T-helper 2 cell treated with Interferon-gamma antibody and Interleukin-4, amounts not matched to agents 5 μg/mL and 100 μg/mL, for 36 hours (primary cell): ENCODE data around the gene RPP25.
A peak's percentile ranks its signal among the peaks of the same experiment; 100 is the strongest.

Source experiments
- DNase-seq: peaks from one replicate; pipeline ENCODE4 v3.0.0; 2021; ENCODE audit warnings: low spot score
- H3K27ac Mint-ChIP-seq: one replicate; pipeline ENCODE4 v1.8.0; 2021; ENCODE audit warnings: mild to moderate bottlenecking, mixed read lengths
- H3K27me3 Mint-ChIP-seq: one replicate; pipeline ENCODE4 v1.8.0; 2021; ENCODE audit warnings: low read depth, mixed read lengths
- H3K36me3 Mint-ChIP-seq: one replicate; pipeline ENCODE4 v1.8.0; 2021; ENCODE audit warnings: low read depth, mixed read lengths
- H3K4me1 Mint-ChIP-seq: one replicate; pipeline ENCODE4 v1.8.0; 2021; ENCODE audit warnings: low read depth, mixed read lengths
- H3K4me3 Mint-ChIP-seq: one replicate; pipeline ENCODE4 v1.8.0; 2022; ENCODE audit warnings: mild to moderate bottlenecking, moderate library complexity, mixed read lengths
- H3K9me3 Mint-ChIP-seq: one replicate; pipeline ENCODE4 v1.8.0; 2021; ENCODE audit warnings: mixed read lengths

RPP25 gene

GRCh38 chr15:74982183-74982582 is 25.6 kb upstream of the RPP25 start:
- H3K36me3 Mint-ChIP-seq = no peaks in the 10 kb centered on the region

DNA sequence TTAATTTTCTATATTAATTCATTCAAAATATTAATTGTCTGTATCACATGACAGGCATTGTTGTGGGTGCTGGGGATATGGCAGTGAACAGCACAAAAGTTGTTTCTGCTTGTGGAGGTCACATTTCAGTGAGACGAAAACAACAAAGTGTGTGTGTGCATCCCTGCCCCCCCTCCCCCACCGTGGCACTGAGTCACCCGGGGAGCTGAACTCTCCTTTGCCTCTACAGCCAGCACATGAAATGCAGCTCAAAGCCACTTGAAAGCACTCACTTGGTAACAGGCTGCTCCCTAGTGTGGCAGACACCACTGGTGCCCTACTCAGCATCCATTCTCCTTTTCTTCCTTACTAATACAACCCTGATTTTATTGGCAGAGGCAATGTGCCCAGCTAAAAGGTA is 21.9 kb upstream of the RPP25 start:
- no peaks in the 10 kb centered on the region for H3K36me3 Mint-ChIP-seq
- H3K27ac Mint-ChIP-seq = no peak overlapping the region
- no peaks in the 10 kb centered on the region for H3K9me3 Mint-ChIP-seq
- H3K4me3 Mint-ChIP-seq = no peak overlapping the region
- H3K27me3 Mint-ChIP-seq = peaks cover 2% of the 10 kb centered on the region
- DNase-seq = no peak
- peaks cover 5% of the 10 kb centered on the region for H3K4me1 Mint-ChIP-seq

More at GRCh38 chr15:74982183-74982582, 25.6 kb upstream of the RPP25 start:
- H3K4me3 Mint-ChIP-seq = no peak overlapping the region
- H3K27me3 Mint-ChIP-seq = no peaks in the 10 kb centered on the region
- H3K27ac Mint-ChIP-seq = no peak overlapping the region
- H3K4me1 Mint-ChIP-seq = peaks cover 10% of the 10 kb centered on the region
- DNase-seq = no peak
- H3K9me3 Mint-ChIP-seq = no peaks in the 10 kb centered on the region

DNA sequence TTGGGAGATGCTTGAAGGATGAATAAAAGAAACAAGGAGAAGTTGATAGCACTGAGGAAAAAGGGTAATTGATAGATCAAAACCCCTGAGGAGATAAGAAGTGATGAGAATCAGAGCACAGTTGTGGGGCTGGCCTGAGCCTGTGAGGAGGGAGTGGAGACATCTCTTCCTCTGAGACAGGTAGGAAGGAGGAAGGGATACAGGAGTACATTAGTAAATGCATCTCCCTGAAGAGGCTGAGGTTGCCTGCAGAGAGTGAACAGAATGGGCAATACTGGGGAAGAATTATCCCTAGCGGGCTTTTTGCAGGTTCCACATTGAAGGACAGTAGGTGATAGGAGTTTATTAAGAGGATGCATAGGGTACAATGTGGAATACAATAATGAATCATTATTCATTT is 21.5 kb upstream of the RPP25 start:
- Mint-ChIP-seq H3K36me3 (no peaks in the 10 kb centered on the region), H3K27ac (no peak overlapping the region)

DNA sequence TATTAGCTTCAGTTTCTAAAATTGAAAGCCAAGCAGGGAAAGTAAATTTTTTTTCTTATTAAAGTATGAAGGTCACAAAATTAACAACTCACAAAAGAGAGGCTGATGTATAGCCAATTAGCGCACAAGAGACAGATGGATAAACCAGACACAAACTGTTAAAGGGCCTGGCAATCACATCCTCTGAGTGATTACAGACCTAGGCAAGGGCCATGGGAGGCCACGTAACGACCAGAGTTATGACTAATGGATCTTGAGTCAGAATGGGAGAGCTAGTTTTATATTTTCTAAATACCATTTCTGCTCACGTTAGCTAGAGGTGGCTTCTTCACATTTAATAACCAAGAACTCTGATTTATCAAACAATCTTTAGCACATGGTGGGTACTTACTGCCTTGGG is 21.0 kb upstream of the RPP25 start:
- Mint-ChIP-seq H3K9me3 (no peaks in the 10 kb centered on the region), H3K4me1 (peaks cover 4% of the 10 kb centered on the region), H3K36me3 (no peaks in the 10 kb centered on the region), H3K4me3 (no peak overlapping the region), H3K27ac (no peak overlapping the region), H3K27me3 (peaks cover 6% of the 10 kb centered on the region)
- DNase-seq = peak; percentile 43

More for the DNA sequence above, 21.5 kb upstream of the RPP25 start:
- no peaks in the 10 kb centered on the region for H3K9me3 Mint-ChIP-seq
- DNase-seq = no peak
- H3K27me3 Mint-ChIP-seq = peaks cover 2% of the 10 kb centered on the region
- peaks cover 4% of the 10 kb centered on the region for H3K4me1 Mint-ChIP-seq
- no peak overlapping the region for H3K4me3 Mint-ChIP-seq

DNA sequence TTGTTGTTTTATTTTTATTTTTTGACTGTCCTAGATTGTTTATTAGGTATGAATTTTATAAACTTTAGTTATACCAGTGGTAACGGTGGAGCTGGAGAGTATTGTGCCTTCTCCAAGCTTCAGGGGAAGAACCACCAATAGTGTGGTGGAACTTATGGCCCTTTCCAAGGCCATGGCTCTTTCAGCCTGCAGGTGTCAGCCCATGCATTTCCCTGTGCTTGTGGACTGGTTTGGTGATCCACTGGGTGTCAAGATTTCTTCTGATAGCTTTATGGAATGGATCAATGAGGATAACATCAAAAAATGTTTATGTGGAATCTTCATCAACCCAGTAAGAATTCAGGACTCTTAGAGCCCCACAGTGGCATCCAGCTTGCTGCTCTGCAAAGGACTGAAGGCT is 19.6 kb upstream of the RPP25 start:
- H3K27me3 Mint-ChIP-seq = peaks cover 6% of the 10 kb centered on the region
- no peaks in the 10 kb centered on the region for H3K36me3 Mint-ChIP-seq
- H3K4me1 Mint-ChIP-seq = peaks cover 4% of the 10 kb centered on the region
- no peak overlapping the region for H3K4me3 Mint-ChIP-seq
- H3K9me3 Mint-ChIP-seq = no peaks in the 10 kb centered on the region
- H3K27ac Mint-ChIP-seq = no peak overlapping the region
- no peak for DNase-seq

DNA sequence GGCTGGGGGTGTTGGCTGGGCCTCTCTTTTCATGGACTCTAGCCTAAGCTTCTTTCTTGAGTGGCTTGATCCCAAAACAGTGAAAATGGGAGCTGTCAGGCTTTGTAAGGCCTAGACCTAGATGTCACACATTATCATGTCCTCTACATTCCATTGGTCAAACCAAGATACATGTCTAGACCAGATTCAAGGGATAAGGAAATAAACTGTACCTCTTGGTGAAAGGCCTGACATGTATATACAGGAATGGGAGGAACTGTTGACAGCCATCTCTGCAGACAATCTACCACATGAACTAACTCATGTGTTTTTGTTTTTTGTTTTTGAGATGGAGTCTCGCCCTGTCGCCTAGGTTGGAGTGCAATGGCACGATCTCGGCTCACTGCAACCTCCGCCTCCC is 11.1 kb upstream of the RPP25 start:
- Mint-ChIP-seq H3K9me3 (no peaks in the 10 kb centered on the region), H3K36me3 (no peaks in the 10 kb centered on the region), H3K4me1 (no peaks in the 10 kb centered on the region), H3K4me3 (no peak overlapping the region), H3K27ac (no peak overlapping the region), H3K27me3 (peaks cover 5% of the 10 kb centered on the region)
- DNase-seq = no peak

DNA sequence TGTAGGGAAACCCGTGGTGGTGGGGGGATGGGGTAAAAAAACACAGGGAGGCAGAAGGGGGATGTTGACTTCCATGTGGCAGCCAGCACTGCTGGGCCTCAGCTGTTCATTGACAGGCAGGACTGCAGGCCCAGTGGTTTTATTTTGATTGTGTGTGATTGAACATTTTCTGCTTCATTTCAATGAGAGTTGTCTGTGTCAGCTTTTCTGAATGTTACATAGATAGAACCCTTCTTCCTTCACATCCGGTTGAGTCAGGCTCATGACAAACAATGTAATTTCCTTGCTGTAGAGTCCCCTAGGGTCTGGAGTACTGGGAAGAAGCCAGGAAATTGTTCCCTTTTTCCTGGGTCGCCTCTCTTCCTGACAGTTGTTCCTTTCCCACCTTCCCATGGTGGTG is 8.2 kb upstream of the RPP25 start:
- Mint-ChIP-seq H3K4me3 (no peak overlapping the region), H3K9me3 (no peaks in the 10 kb centered on the region), H3K27me3 (peaks cover 24% of the 10 kb centered on the region), H3K27ac (no peak overlapping the region), H3K4me1 (peaks cover 8% of the 10 kb centered on the region), H3K36me3 (no peaks in the 10 kb centered on the region)
- DNase-seq = no peak

- no peaks in the 10 kb centered on the region for H3K9me3 Mint-ChIP-seq
- DNase-seq = no peak
- H3K27me3 Mint-ChIP-seq = peaks cover 40% of the 10 kb centered on the region
- H3K27ac Mint-ChIP-seq = no peak overlapping the region
- peaks cover 17% of the 10 kb centered on the region for H3K4me1 Mint-ChIP-seq
- H3K36me3 Mint-ChIP-seq = no peaks in the 10 kb centered on the region
- no peak overlapping the region for H3K4me3 Mint-ChIP-seq
These were observed 6.6 kb upstream of the RPP25 start for GRCh38 chr15:74963213-74963612.

DNA sequence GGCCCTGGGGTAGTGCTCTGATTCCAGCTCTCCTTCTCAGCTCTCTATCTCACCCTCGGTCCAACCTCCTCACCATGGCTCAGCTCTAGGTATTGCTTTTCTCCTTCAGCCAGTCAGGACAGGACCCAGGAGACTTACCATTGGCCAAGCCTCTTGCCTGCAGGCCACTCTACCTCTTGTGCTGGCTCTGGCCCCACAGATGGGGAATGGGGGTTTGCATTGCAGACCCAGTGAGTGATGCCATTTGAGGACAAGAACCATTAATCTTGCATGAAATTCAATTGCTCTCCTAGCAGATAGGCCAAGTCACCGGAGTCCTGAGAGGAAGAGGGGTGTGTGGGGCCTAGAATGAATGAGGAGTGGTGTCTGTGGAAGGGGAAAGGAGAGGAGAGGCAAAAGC is 6.1 kb upstream of the RPP25 start:
- peaks cover 20% of the 10 kb centered on the region for H3K4me1 Mint-ChIP-seq
- H3K4me3 Mint-ChIP-seq = no peak overlapping the region
- H3K9me3 Mint-ChIP-seq = no peaks in the 10 kb centered on the region
- peaks cover 45% of the 10 kb centered on the region for H3K27me3 Mint-ChIP-seq
- no peak overlapping the region for H3K27ac Mint-ChIP-seq
- DNase-seq = no peak
- no peaks in the 10 kb centered on the region for H3K36me3 Mint-ChIP-seq

GRCh38 chr15:74962219-74962618 is 5.6 kb upstream of the RPP25 start:
- Mint-ChIP-seq H3K36me3 (no peaks in the 10 kb centered on the region), H3K9me3 (no peaks in the 10 kb centered on the region), H3K4me3 (no peak overlapping the region), H3K4me1 (peaks cover 23% of the 10 kb centered on the region), H3K27ac (no peak overlapping the region), H3K27me3 (peaks cover 49% of the 10 kb centered on the region)
- no peak for DNase-seq

DNA sequence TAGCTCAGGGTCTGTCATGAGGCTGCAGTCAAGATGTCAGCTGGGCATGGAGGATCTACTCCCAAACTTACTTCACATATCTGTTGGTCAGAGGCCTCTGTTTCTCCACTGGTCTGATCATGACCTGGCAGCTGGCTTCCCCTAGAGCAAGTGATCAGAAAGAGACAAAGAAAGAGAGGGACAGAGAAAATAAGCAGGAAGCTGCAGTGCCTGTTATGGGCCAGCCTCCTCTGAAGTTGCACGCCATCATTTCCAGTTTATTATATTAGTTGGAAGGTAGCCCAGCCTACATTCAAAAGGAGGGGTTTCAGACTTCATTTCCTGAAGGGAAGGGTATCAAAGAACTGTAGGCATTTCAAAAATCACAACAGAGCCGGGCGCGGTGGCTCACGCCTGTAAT is 5.0 kb upstream of the RPP25 start:
- Mint-ChIP-seq H3K4me3 (no peak overlapping the region), H3K27ac (no peak overlapping the region), H3K27me3 (peaks cover 49% of the 10 kb centered on the region)

GRCh38 chr15:74960995-74961588 is 4.5 kb upstream of the RPP25 start:
- H3K27me3 Mint-ChIP-seq = peaks cover 49% of the 10 kb centered on the region

More for the DNA sequence above, 5.0 kb upstream of the RPP25 start:
- Mint-ChIP-seq H3K4me1 (peaks cover 23% of the 10 kb centered on the region), H3K9me3 (no peaks in the 10 kb centered on the region), H3K36me3 (no peaks in the 10 kb centered on the region)
- no peak for DNase-seq

GRCh38 chr15:74960286-74960685 is 3.7 kb upstream of the RPP25 start:
- DNase-seq = no peak
- Mint-ChIP-seq H3K9me3 (no peaks in the 10 kb centered on the region), H3K27me3 (peaks cover 49% of the 10 kb centered on the region), H3K4me1 (peaks cover 26% of the 10 kb centered on the region), H3K36me3 (no peaks in the 10 kb centered on the region), H3K27ac (no peak overlapping the region), H3K4me3 (no peak overlapping the region)

More at GRCh38 chr15:74960995-74961588, 4.5 kb upstream of the RPP25 start:
- no peak overlapping the region for H3K4me3 Mint-ChIP-seq
- H3K36me3 Mint-ChIP-seq = no peaks in the 10 kb centered on the region
- DNase-seq = no peak
- H3K4me1 Mint-ChIP-seq = peaks cover 23% of the 10 kb centered on the region
- H3K9me3 Mint-ChIP-seq = no peaks in the 10 kb centered on the region
- no peak overlapping the region for H3K27ac Mint-ChIP-seq

DNA sequence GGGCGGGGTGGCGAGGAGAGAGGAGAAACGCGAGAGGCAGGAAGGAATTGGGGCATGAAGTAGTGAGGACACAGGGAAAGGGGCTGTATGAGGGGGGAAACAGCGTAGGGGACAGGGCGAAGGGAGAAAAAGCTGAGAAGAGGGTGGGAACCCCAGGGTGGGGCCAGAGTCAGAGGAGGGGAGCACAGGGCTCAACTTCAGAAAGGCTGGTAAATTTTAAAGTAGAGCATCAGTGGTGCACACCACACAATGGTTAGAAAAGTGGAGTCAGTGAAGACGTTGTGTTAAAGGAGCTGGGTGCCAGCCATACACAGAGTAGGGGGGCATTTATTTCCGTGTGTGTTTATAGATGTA is 3.0 kb upstream of the RPP25 start:
- no peaks in the 10 kb centered on the region for H3K36me3 Mint-ChIP-seq
- H3K4me1 Mint-ChIP-seq = peaks cover 29% of the 10 kb centered on the region
- H3K4me3 Mint-ChIP-seq = no peak overlapping the region
- H3K9me3 Mint-ChIP-seq = no peaks in the 10 kb centered on the region
- H3K27ac Mint-ChIP-seq = no peak overlapping the region
- H3K27me3 Mint-ChIP-seq = peaks cover 49% of the 10 kb centered on the region
- DNase-seq = no peak

- Mint-ChIP-seq H3K9me3 (no peaks in the 10 kb centered on the region), H3K27ac (no peak overlapping the region), H3K4me3 (peak overlapping the region; percentile 51), H3K4me1 (peaks cover 30% of the 10 kb centered on the region), H3K27me3 (peaks cover 49% of the 10 kb centered on the region), H3K36me3 (no peaks in the 10 kb centered on the region)
- no peak for DNase-seq
These were observed 2.5 kb upstream of the RPP25 start for GRCh38 chr15:74958908-74959585.
